Left cardiac atrium (tissue), 4 donors: ENCODE measurements around the gene CRNN. TPM values are rescaled to one million over a fixed set of nuclear protein-coding genes. Genes with fewer than 3 reads are reported as not detected.
A peak's percentile ranks its signal among the peaks of the same experiment; 100 is the strongest.

Experiments used
- ATAC-seq, 2 donors: fragments of 200-7000 bp; cut with Tn5 transposase; one replicate each; pipeline ENCODE4 v1.9.1; 2020; ENCODE audit warnings: mild to moderate bottlenecking in 2 of 2, moderate library complexity in 2 of 2
- DNase-seq: peaks from one replicate; pipeline ENCODE4 v3.0.0-alpha.2; 2020
- intact Hi-C, 2 donors: fragments of 100-400 bp; cut with DNase I; formaldehyde crosslinking; loops; one replicate each; pipeline versions ENCODE4 v1.14.1 to v1.15.1; 2022 to 2023
- total RNA-seq, 2 donors: library from RNA; stranded (reverse); fragmentation: NEBNext Ultra II Directional; extraction: Animal tissue kit (Norgen Biotek cat#: 25700); gene quantifications; one replicate each; pipeline ENCODE4 v1.2.1, GENCODE V29; 2021
- donor health status: DM: no; HTN: yes; CAD: no.
- donor health status: DM: no; HTN: yes; CAD: no; lungs with severe emphysema.
- donor health status: DM: yes; HTN: yes; CAD: no.
- donor health status: Dilated cardiomyopathy.

Gene CRNN
- total RNA-seq, 2 donors from 2014 or later: not detected

DNA sequence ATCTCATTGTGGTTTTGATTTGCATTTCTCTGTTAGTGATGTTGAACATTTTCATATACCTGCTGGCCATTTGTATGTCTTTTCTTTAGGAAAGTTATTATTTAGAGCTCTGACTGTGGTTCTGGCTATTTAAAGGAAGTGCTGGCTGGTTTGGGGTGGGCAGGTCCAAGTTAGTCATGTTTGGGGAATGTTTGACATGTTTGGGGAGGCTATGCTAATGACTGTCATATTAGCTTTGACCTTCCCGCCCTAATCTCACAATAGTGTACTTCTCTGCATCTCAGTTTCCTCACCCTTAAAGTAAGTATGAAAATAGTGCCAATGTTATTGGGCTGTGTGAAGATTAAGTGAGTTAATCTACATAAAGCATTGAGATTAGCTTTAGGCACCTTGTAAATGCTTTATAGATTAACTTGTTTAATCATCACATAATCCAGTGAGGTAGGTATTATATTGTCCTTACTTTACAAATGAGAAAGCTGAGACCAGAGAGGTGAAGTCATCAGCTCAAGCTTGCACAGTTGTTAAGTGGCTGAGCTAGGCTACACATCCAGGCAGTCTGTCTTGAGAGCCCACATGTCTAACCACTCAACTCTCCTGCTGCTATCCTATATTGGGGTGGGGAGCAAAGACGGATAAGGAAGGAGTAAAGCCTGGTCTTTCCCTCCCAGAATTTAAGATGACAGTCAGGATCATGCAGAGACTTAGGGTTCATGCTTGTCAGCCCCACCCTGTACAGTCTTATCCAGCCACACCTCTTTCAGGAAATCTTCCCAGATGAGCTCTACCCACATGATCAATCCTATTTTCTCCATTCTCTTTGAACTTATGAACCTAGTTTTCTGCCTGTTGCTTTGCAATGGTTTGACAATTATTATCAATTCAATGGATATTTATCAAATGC is 22.8 kb upstream of the CRNN start:
- intact Hi-C loops: loop anchor here in 1 of 2 donors (5.0 kb wide), 1 partner anchor 250 kb away; no protein-coding TSS in a partner anchor
- DNase-seq (no peak), ATAC-seq (no peak)

DNA sequence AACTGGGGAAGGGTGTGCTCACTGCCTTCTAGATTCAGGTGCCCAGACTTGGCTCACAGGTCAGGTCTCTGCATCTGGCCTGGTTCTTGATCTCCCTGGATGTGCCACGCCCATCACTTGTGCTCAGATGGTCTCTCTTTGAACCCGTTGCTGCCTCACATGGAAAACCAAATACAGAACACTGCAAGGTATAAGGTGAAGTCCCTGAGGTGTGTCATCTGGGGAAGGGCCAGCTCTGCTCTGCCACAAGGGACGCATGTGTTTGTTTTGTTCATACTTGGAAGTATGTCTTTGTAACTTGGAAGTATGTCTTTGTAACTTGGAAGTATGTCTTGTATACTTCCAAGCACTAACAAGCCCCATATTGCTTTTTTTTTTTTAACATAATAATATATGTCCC is 13.4 kb upstream of the CRNN start:
- intact Hi-C loops: no loop called here
- DNase-seq: no peak
- ATAC-seq: no peak

DNA sequence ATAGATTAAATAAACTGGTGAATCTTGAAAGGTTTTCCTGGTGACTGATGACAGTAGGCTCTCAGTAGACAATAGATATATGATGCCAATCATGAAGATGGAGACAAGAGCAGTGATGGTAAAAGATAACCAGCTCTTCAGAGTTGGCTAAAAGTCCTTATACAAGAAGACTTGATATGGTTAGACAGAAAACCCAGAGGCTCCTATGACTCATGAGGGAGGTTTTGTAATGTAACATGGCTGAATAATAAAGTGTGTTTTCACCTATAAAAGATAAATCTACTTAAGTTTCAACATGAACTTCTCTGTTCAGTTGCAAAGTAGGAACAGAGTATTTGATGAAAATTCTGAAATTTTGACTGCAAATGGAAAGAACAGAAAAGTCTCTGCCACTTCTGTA is 12.7 kb upstream of the CRNN start:
- intact Hi-C loops: no loop called here
- ATAC-seq (no peak), DNase-seq (no peak)

DNA sequence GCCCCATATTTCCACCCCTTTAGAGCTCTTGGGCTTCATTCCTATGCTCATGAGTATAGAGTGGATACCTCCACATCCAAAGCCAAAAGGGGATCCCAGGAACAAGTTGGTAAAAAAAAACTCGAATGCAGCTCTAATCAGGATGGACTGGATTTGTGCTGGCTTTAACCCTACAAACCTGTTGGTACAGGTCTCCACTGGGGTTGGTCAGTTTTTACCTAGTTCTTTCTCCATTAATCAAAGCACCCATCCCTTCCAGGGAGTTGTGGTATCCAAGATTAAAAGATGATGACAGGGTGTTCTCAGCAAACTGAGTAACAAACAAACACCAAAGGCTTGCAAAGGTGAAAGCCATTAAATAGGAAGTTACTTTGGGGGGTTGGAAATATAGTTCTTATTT is 5.9 kb upstream of the CRNN start:
- ATAC-seq (no peak), DNase-seq (no peak)
- intact Hi-C loops: no loop called here

DNA sequence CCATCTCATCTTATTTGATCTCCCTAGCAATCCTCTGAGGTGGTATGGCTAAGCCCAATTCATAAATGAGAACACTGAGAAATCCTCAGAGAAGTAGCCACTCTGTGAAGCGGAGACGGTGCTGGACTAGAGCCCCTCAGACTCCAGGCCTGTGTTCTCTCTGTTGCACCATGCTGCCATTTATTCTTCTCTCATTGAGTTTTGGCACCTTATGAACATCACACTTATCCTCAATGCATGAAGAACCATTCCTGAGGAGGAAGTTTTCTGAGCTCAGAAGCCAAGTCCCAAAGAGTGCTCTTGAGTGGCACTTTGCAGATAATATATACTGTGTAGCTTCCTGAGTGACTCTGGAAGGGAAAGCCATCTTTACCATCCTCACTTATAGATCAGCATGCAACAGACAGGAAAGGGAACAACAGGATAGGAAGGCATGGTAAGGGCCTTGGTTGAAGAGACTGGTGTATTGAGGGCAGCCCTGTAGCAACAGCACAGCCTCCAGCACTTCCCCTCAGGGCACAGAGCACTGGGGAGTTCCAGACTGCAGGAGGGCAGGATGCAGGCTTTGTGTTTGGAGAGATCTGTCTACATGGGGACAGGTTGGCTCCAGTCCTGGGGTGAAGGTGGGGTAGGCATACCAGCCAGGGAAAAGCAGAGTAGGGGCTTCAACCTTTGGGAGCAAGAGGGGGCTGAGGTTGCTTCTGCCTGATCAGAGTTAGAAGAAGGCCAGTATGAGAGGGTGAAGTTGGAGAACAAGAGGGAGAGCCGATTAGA is 1.6 kb upstream of the CRNN start:
- no peak for ATAC-seq
- DNase-seq: no peak
- intact Hi-C loops: no loop called here

DNA sequence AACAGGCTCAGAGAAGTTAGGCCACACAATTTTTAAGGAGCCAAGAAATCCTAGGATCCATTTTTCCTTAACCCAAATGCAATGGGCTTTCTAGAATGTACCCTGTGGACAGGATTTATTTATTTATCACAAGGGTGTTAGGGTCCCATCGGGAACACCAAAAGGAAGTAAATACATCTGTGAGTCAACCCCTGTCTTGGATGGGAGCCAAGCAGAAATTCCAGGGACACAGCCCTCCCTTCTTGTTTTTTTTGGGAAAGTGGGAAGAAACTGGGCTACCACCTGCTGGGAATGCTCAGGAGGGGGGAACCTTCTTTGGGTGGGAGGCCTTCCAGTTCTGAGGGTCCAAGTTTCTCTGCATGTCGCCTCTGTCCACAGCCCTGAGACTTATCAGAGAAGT is 1.3 kb downstream of the CRNN start:
- ATAC-seq (no peak), DNase-seq (no peak)
- intact Hi-C loops: no loop called here

DNA sequence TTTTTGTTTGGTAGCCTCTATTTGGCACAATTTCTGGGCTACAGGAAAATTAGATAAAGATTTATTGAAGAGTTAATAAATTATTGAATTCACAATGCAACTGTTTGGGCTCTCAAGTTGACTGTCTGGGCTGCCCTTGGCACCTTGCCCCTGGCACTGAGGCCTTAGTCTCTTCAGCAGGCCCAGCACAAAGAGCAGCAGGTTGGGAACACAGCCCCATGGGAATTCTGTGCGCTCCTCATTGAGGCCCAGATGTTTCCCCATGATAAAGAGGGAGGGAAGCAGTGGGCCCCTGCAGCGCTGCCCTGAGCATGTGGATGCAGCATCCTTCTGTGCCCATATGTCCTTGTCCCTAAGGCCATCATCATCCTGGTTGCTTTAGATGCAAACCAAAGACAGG is 2.9 kb downstream of the CRNN start:
- ATAC-seq (no peak), DNase-seq (no peak)
- intact Hi-C loops: no loop called here

DNA sequence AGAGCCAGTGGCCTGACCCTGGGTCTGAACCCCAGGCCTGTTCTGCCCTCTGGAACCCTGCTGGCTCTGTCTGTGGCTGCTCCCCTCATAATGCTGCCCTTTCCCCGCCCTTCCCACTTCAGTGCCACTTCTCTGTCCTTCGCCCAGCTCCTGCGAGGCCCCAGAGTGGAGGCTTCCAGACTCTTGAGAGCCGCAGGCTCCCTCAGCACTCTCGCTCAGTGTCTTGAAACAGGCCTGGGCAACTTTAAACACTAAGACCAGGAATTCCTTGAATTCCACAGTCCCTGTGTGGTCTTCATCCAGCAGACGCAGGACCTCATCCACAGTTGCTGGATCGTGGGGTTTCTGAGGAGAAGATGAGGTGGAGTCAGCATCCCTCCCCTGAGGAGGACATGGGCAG is 3.5 kb downstream of the CRNN start:
- intact Hi-C loops: no loop called here
- DNase-seq (no peak), ATAC-seq (no peak)

DNA sequence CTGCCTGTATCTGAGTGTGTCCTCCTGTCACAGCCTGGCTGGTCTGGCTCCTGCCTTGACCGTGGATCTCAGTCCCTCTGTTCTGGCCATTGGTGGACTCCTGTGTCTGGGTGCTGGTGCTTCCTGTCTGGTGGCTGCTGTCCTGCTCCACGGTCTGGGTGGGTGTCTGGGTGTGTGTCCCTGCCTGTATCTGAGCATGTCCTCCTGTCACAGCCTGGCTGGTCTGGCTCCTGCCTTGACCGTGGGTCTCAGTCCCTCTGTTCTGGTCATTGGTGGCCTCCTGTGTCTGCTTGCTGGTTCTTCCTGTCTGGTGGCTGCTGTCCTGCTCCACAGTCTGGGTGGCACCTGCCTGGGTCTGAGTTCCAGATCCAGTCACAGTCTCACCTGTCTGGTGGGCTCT is 4.0 kb downstream of the CRNN start:
- no peak for ATAC-seq
- no peak for DNase-seq
- intact Hi-C loops: no loop called here

DNA sequence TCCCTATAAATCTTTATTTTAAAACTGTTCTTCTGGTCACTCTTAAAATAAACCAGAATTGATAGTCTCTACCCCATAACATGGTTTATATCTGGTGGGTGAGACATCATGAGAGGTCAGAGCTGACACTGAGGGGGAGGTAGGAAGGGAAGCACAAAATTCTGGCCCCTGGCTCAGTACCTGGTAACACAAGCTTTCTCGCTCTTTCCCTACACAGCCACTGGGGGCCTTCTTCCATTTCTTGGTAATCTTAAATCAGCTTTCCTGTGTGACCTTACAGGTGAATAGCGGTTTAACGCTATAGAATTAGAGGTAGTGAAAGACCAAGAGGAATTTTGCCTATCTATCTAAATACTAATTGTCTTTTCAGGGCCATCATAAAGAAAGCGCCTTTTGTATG is 5.4 kb downstream of the CRNN start:
- DNase-seq: no peak
- intact Hi-C loops: no loop called here
- ATAC-seq: no peak

DNA sequence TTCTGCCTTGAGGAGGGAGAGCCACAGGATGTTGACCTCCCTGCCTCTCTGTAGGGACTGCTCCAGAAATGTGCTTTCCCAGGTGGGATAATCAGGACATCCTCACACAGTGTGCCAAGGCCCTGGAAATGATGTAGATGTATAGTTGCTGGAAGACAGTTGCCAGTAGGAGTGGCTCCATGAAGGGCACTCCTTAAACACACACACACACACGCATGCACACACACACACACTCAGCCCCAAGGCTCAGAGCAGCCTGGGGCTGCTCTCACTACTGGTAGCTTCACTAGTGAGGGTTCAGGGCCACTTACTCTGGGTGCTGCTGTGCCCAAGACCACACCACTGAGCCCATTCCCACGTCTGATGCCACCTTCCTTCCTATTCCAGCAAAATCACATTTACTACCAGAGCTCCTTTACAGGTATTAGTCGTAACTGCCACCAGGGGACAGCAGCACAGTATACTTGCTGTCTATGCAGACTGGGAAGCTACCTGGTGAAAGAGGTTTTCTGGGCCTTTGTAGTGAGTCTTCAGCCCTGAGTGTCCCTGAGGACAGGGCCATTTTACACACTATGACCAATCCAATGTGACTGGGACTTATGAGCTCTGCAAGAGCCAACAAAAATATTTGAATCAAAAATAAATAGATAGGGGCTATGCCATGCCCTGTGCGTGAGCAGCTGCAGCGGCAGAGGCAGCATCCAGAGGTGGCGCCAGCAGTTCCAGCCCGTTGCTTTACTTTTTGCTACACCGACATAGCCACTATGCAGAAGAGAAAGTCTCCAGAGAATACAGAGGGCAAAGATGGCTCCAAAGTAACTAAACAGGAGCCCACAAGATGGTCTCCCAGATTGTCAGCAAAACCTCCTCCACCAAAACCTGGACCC is 15.0 kb downstream of the CRNN start:
- ATAC-seq: no peak
- intact Hi-C loops: no loop called here
- no peak for DNase-seq

DNA sequence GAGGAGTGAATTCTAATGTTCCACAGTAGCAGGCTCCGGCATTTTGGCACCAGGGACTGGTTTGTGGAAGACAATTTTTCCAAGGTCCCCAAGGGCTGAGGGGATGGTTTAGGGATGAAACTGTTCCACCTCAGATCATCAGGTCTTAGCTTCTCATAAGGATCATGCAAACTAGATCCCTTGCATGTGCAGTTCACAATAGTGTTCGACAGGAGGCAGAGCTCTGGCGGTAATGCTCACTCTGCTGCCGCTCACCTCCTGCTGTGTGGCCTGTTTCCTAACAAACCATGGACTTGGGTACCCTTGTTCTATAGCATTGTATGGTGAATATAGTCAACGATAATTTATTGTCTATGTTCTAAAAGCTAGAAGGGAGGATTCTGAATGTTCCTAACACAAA is 16.6 kb downstream of the CRNN start:
- DNase-seq (no peak), ATAC-seq (no peak)
- intact Hi-C loops: no loop called here

DNA sequence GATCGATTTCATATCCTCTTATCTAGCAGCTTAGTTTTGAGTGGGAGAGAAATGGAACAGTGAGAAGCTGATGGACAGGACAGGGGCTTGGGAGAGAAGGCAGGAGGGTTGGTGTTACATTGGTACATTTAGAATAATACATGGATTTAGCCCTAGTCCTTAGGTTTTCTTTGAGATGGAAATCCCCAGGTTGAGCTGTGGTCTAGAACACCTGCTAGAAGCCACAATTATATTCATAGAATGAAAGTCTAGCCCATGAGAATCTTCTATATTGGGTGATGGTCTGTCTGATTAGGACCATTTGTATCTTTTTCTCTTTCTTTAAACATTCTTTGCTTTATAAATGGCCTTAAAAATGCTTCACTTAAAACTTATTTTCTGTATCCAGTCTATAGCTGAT is 19.9 kb downstream of the CRNN start:
- intact Hi-C loops: no loop called here
- DNase-seq: no peak
- no peak for ATAC-seq

DNA sequence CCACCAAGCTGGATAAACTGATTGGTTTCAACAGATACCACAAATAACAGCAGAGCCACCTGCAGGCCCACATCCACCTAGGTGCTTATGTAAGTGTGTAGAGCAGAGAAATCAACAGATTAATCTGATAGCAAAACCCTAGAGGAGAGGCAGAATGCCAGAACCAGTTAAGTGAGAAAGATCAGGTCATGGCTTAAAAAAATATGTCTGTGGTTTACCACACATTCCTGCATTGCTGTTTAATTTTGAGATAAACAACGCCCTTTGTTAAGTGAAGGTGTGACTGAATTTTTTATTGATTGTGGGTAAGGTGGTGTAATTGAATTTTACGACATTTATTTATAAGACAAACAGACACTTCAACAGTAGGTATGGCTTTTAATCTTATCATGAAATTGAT is 21.2 kb downstream of the CRNN start:
- DNase-seq (no peak), ATAC-seq (no peak)
- intact Hi-C loops: no loop called here

DNA sequence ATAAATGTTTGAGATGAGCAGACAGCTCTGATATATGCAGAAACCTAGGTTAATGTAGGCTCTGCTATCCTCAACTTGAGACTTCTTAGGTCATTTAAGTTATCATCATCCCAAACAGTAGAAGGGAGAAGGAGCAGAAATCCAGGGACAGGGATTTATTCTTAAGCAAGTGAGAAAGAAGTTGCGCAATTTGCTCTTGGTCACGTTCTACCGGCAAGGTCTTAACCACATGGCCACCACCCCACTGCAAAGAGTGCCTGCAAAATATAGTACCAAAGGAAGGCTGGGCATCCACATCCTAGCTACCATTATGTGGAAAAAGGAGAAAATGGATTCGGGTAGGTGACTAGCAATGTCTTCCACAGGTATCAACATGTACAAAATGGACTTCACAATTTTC is 25.2 kb downstream of the CRNN start:
- intact Hi-C loops: no loop called here
- ATAC-seq (no peak), DNase-seq (no peak)

DNA sequence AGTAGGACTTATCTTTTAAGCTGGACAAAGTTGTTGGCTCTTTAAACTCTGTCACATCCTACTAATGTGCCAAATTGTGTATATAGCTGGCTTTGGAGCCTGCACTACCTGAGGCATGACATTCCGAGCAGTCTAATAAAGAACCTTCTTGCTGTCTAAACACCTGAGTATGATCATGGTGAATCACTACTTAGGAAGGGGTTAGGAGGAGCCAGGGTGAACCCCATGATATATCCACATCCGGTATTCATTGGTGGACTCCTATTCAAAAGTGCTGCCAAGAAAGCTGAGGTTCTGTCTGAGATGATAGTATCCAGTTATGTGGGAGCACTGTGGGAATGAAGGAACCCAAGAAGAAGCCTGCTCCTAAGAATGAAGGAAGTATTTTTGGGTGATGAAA is 27.1 kb downstream of the CRNN start:
- no peak for DNase-seq
- ATAC-seq: no peak
- intact Hi-C loops: no loop called here

DNA sequence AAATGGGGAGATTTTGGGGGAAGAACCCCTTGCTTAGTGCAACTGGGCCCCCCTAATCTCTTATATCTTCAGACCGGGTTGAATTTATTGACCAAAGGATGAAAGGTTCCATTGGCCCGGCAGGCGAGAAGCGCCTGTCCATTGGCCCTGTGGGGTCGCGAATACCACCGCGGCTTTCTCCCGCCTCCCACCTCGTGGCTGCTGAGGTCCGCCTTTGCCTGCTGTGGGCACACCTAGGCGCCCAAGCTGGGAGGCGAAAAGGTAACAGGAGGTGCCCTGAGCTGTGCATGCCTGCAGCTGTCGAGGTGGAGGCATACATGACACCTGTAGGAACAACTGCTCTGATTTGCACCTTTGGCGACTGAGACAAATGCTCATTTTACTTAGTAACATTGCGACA is 33.1 kb downstream of the CRNN start:
- no peak for ATAC-seq
- intact Hi-C loops: no loop called here
- no peak for DNase-seq

DNA sequence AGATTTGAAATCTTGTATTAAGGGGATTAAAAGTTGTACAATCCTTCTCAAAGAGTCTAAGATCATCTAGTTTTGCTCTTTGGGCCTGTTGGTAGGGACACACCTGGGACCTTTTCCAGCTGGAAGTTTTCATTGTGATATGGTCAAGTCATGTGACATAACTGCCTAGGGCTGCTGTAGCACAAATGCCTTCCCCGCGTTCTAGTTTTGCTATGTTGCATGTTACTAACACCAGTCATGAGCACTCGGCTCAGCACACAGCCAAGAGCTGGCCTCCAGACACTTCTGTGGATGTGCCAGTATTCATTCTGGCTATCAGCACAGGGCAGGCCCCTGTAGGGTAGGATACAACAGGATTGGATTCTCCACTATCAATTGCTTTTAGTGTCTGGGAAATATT is 39.6 kb downstream of the CRNN start:
- peak; percentile 23 for DNase-seq
- ATAC-seq: peak; percentile 17 to 34
- intact Hi-C loops: no loop called here

DNA sequence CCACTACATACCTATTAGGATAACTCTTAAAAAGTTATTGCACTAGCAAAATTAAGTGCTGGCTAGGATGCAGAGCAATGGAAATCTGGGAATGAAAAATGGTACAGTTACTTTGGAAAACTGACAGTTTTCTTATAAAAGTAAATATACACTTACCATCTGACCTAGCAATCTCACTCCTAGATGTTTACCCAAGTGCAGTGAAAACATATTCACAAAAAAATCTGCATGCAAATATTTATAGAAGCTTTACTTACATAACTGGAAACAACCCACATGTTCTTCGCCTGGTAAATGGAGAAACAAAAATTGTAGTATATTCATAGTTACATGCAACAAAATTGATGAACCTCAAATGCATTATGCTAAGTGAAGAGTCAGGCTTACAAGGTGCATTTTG is 41.4 kb downstream of the CRNN start:
- intact Hi-C loops: no loop called here
- ATAC-seq (no peak), DNase-seq (no peak)

DNA sequence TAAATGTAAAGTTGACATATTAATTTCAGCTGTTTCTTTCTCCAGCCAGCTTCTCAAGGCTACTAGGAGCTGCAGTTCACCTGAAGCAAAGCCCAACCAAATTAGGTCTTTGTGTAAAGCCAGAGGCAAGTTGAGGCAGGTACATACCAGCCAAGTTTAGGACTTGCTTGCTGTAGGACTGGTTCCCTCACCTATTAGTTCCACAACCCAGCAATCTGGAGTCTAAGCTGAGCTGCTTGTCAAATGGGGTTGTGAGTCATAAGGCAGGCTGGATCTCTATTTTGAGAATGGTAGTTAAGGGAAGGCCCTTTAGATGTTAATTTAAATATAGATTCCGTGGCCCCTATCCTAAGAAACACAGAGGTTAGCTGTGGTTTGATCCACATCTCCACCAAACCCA is 46.6 kb downstream of the CRNN start:
- DNase-seq: no peak
- ATAC-seq: no peak
- intact Hi-C loops: no loop called here
